Measurements from ENCODE around the gene SPATA9. TPM values are rescaled to one million over a fixed set of nuclear protein-coding genes. Genes with fewer than 3 reads are reported as not detected.

SPATA9 gene
- total RNA-seq, 1 experiment from 2014 or later, result 0.34 TPM

DNA sequence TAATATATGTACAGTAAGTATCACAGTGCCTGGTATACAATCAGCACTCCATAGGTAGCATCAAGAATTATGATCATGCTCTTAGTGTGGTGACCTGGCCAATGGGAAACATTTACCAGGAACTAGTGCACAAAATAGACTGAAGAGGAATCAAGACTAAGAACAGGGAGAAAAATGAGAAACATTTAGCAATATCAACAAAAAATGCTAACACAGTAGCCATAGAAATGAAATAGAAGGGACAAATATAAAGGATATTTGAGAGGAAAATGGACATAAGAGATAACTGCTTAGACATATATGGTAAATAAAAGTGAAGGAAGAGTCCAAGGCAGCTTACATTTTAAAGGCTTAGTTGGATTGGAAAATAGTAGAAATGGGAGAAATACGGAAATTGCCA lies 16.5 kb upstream of the SPATA9 start:
- H3K36me3 Mint-ChIP-seq (ENCODE audit: insufficient read depth, unreplicated experiment), result no peaks in the 10 kb centered on the region
- no peaks in the 10 kb centered on the region for H3K9me3 Mint-ChIP-seq (ENCODE audit: unreplicated experiment)
- no peak overlapping the region for H3K4me3 Mint-ChIP-seq (ENCODE audit: unreplicated experiment)
- intact Hi-C loops (cut with micrococcal nuclease; ENCODE audit: unreplicated experiment), result loop anchor here (2.0 kb wide), 1 partner anchor 13 kb away; no protein-coding TSS in a partner anchor
- no peaks in the 10 kb centered on the region for H3K27me3 Mint-ChIP-seq (ENCODE audit: insufficient read depth, unreplicated experiment)
- peaks cover 10% of the 10 kb centered on the region for H3K4me1 Mint-ChIP-seq (ENCODE audit: low read depth, unreplicated experiment)
- no peak overlapping the region for H3K27ac Mint-ChIP-seq (ENCODE audit: unreplicated experiment)
- no peak for DNase-seq
- Histone ChIP-seq H3K36me3 (ENCODE audit: control insufficient read depth, insufficient read depth, low read length) (no peaks in the 10 kb centered on the region), H3K4me1 (peaks cover 25% of the 10 kb centered on the region), H3K27me3 (replicated peaks; ENCODE audit: control insufficient read depth, insufficient read depth, low read length) (no peaks in the 10 kb centered on the region), H3K9me3 (no peaks in the 10 kb centered on the region), H3K4me3 (ENCODE audit: low read depth, low read length) (no peak overlapping the region)
- CTCF ChIA-PET, result no interaction called here
- TF ChIP-seq, protein P1, sequence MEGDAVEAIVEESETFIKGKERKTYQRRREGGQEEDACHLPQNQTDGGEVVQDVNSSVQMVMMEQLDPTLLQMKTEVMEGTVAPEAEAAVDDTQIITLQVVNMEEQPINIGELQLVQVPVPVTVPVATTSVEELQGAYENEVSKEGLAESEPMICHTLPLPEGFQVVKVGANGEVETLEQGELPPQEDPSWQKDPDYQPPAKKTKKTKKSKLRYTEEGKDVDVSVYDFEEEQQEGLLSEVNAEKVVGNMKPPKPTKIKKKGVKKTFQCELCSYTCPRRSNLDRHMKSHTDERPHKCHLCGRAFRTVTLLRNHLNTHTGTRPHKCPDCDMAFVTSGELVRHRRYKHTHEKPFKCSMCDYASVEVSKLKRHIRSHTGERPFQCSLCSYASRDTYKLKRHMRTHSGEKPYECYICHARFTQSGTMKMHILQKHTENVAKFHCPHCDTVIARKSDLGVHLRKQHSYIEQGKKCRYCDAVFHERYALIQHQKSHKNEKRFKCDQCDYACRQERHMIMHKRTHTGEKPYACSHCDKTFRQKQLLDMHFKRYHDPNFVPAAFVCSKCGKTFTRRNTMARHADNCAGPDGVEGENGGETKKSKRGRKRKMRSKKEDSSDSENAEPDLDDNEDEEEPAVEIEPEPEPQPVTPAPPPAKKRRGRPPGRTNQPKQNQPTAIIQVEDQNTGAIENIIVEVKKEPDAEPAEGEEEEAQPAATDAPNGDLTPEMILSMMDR (IDR thresholded peaks at IDR 0.05; ENCODE audit: insufficient read depth in 1 of 2, low read depth in 1 of 2, low read length in 1 of 2, severe bottlenecking in 1 of 2, unreplicated experiment in 1 of 2), result no peak
- BruUV-seq (replicated peaks), result no TSS peak
- POLR2A ChIA-PET, result no interaction called here

DNA sequence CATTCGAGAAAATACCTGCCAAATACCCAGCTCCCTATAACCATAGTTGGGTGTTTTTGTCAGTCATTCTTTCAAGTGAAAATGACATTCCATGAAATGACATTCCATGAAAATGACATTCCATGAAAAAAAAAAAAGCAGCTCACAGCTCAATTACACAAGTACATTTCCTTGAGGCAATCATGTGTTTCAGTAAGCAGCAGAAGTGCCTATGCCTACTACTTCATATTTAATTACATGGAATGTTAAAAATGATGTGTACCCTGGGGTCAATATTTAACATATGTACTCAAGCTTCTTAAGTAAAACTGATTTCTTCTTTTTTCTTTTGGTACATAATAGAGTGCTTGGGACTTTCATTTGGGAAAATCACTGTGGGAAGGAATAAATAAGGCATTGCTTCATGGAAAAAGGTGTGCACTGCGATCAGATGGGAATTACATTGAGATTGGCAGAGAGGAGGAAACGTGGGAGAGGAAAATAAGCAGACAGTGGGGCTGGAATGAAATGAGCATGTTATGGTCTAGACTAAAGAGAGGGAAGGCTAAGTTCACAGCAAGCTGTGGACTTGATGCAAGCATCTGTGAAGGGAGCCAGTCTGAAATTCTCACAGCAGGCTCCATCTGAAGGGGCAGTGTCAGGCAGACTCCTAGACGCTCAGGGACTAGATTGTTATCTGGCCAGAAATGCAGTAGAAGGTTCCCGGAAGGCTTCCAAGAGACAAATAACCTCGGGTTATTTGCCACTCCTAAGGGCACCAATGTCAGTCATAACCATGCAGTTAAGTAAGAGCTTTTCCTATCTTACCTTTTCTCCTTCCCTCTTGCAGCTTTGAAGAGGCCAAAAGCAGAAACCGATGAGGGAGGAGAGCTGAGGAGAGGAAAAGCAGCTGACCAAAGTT lies 15.2 kb upstream of the SPATA9 start:
- BruUV-seq (replicated peaks), result no TSS peak
- no peaks in the 10 kb centered on the region for H3K27me3 Mint-ChIP-seq (ENCODE audit: insufficient read depth, unreplicated experiment)
- no peaks in the 10 kb centered on the region for H3K9me3 Mint-ChIP-seq (ENCODE audit: unreplicated experiment)
- peaks cover 10% of the 10 kb centered on the region for H3K4me1 Mint-ChIP-seq (ENCODE audit: low read depth, unreplicated experiment)
- peak overlapping the region; percentile 17 for H3K27ac Mint-ChIP-seq (ENCODE audit: unreplicated experiment)
- H3K36me3 Mint-ChIP-seq (ENCODE audit: insufficient read depth, unreplicated experiment), result no peaks in the 10 kb centered on the region
- TF ChIP-seq, protein P1 (IDR thresholded peaks at IDR 0.05; ENCODE audit: insufficient read depth in 1 of 2, low read depth in 1 of 2, low read length in 1 of 2, severe bottlenecking in 1 of 2, unreplicated experiment in 1 of 2), result no peak
- POLR2A ChIA-PET, result interaction anchor here (1.1 kb wide), 2 partner anchors 33 to 51 kb away, joined by 3 read pairs; partner anchors contain the start of genes RFESD and RHOBTB3
- Histone ChIP-seq H3K36me3 (ENCODE audit: control insufficient read depth, insufficient read depth, low read length) (no peaks in the 10 kb centered on the region), H3K4me1 (peaks cover 25% of the 10 kb centered on the region), H3K4me3 (ENCODE audit: low read depth, low read length) (no peak overlapping the region), H3K9me3 (no peaks in the 10 kb centered on the region), H3K27me3 (replicated peaks; ENCODE audit: control insufficient read depth, insufficient read depth, low read length) (no peaks in the 10 kb centered on the region)
- CTCF ChIA-PET, result interaction anchor here (0.9 kb wide), 1 partner anchor 30 kb away, joined by 3 read pairs; no protein-coding TSS in a partner anchor
- intact Hi-C loops (cut with micrococcal nuclease; ENCODE audit: unreplicated experiment), result loop anchor here (1.0 to 2.0 kb wide), 2 partner anchors 15 to 30 kb away; no protein-coding TSS in a partner anchor
- no peak overlapping the region for H3K4me3 Mint-ChIP-seq (ENCODE audit: unreplicated experiment)
- peak; percentile 51 to 65 for DNase-seq

DNA sequence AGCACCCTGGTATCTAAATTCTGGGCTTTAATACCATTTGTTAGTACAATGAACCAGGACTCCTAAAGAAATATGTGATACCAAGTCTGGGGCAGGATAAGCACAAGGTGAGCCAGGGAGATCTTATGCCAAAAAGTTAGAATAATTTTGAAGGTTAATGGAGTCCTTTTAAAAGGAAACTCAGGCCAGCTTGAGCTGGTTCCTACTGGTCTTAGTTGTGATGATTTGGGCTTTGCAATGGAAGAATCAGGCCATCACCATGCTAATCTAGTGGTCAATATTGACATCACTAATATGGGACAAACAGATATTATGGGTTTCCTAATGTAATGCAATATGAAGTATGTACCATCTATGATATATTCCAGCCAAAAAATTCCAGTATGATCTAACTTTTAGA lies 7.5 kb upstream of the SPATA9 start:
- Mint-ChIP-seq H3K27ac (ENCODE audit: unreplicated experiment) (no peak overlapping the region), H3K4me3 (ENCODE audit: unreplicated experiment) (no peak overlapping the region), H3K9me3 (ENCODE audit: unreplicated experiment) (no peaks in the 10 kb centered on the region), H3K4me1 (ENCODE audit: low read depth, unreplicated experiment) (no peaks in the 10 kb centered on the region), H3K27me3 (ENCODE audit: insufficient read depth, unreplicated experiment) (no peaks in the 10 kb centered on the region), H3K36me3 (ENCODE audit: insufficient read depth, unreplicated experiment) (no peaks in the 10 kb centered on the region)
- Histone ChIP-seq H3K36me3 (ENCODE audit: control insufficient read depth, insufficient read depth, low read length) (no peaks in the 10 kb centered on the region), H3K4me3 (ENCODE audit: low read depth, low read length) (no peak overlapping the region), H3K27me3 (replicated peaks; ENCODE audit: control insufficient read depth, insufficient read depth, low read length) (no peaks in the 10 kb centered on the region), H3K9me3 (no peaks in the 10 kb centered on the region), H3K4me1 (no peaks in the 10 kb centered on the region; the same call in 1 of the 2 replicates)
- CTCF ChIA-PET, result no interaction called here
- BruUV-seq (replicated peaks), result no TSS peak
- TF ChIP-seq, protein P1 (IDR thresholded peaks at IDR 0.05; ENCODE audit: insufficient read depth in 1 of 2, low read depth in 1 of 2, low read length in 1 of 2, severe bottlenecking in 1 of 2, unreplicated experiment in 1 of 2), result no peak
- no peak for DNase-seq
- POLR2A ChIA-PET, result no interaction called here
- intact Hi-C loops (cut with micrococcal nuclease; ENCODE audit: unreplicated experiment), result no loop called here

Data from Caco-2 (cell line).